Smooth muscle cell (in vitro differentiated cells): ENCODE measurements around the gene HEATR5B. TPM values are rescaled to one million over a fixed set of nuclear protein-coding genes. Genes with fewer than 3 reads are reported as not detected.
"Not testable (repeated sequence)": the region's sequence is repeated elsewhere in the genome, so short reads cannot be mapped to it uniquely, and the experiment has no call there.

ENCODE experiments used
- DNase-seq: peaks from one replicate; lab custom pipeline; 2025; ENCODE audit not compliant: unreplicated experiment; lab: John Stamatoyannopoulos, UW
- H2AFZ ChIP-seq: fragments of 200-600 bp; sonication (generic); 2 replicates; pipeline ENCODE4 v1.6.0; 2016; ENCODE audit warnings: antibody characterized with exemption, low read depth, mild to moderate bottlenecking
- H3F3A ChIP-seq: fragments of 200-600 bp; sonication (generic); 2 replicates; pipeline ENCODE4 v1.6.0; 2017; ENCODE audit warnings: antibody characterized with exemption, low read depth
- H3K27ac ChIP-seq: fragments of 200-600 bp; sonication (generic); 2 replicates; pipeline ENCODE4 v1.5.1; 2016; ENCODE audit warnings: low read depth, mild to moderate bottlenecking
- H3K27me3 ChIP-seq: fragments of 200-600 bp; sonication (generic); 2 replicates; pipeline ENCODE4 v1.6.1; 2016; ENCODE audit warnings: low read depth, mild to moderate bottlenecking
- H3K36me3 ChIP-seq: fragments of 200-600 bp; sonication (generic); 2 replicates; pipeline ENCODE4 v1.5.1; 2016; ENCODE audit warnings: low read depth
- H3K4me1 ChIP-seq: fragments of 200-600 bp; sonication (generic); 2 replicates; pipeline ENCODE4 v1.5.1; 2016; ENCODE audit warnings: low read depth
- H3K4me2 ChIP-seq: fragments of 200-600 bp; sonication (generic); 2 replicates; pipeline ENCODE4 v1.6.0; 2016; ENCODE audit warnings: mild to moderate bottlenecking
- H3K4me3 ChIP-seq: fragments of 200-600 bp; sonication (generic); 2 replicates; pipeline ENCODE4 v1.5.1; 2016; ENCODE audit warnings: mild to moderate bottlenecking
- H3K79me2 ChIP-seq: fragments of 200-600 bp; sonication (generic); 2 replicates; pipeline ENCODE4 v1.6.0; 2016; ENCODE audit warnings: low read depth, mild to moderate bottlenecking
- H3K9ac ChIP-seq: fragments of 200-600 bp; sonication (generic); 2 replicates; pipeline ENCODE4 v1.6.0; 2016; ENCODE audit warnings: low read depth
- H3K9me3 ChIP-seq: fragments of 200-600 bp; sonication (generic); replicated peaks from 2 replicates; pipeline ENCODE4 v1.5.1; 2016; ENCODE audit warnings: low read depth
- H4K20me1 ChIP-seq: fragments of 200-600 bp; sonication (generic); 2 replicates; pipeline ENCODE4 v1.6.0; 2016; ENCODE audit warnings: low read depth
- WGBS: methylation state at CpG from one replicate; pipeline ENCODE4 v1.1.7; 2016; ENCODE audit warnings: low lambda C conversion rate; 5-methylcytosine and 5-hydroxymethylcytosine counted together
- polyA plus RNA-seq: library from polyadenylated mRNA; unstranded; fragments of >200 nt; fragmentation: Nextera tagmentation; extraction: Ambion mirVana; gene quantifications from 2 replicates; pipeline ENCODE4 v1.2.1, GENCODE V29; 2016
- total RNA-seq: library from RNA; depleted of rRNA; stranded (reverse); fragments of >200 nt; gene quantifications from 2 replicates; pipeline ENCODE4 v1.2.3, GENCODE V29; 2014
- TF ChIP-seq, protein P1 (sequence below): fragments of 200-600 bp; sonication (generic); IDR thresholded peaks from 2 replicates; pipeline ENCODE4 v1.5.1; 2017; ENCODE audit warnings: borderline replicate concordance, mild to moderate bottlenecking, antibody characterized with exemption; ENCODE audit not compliant: insufficient read depth, poor library complexity, severe bottlenecking

Gene HEATR5B
- total and polyA plus RNA-seq, 2 experiments from 2014 or later = 4.4 to 14.7 TPM

DNA sequence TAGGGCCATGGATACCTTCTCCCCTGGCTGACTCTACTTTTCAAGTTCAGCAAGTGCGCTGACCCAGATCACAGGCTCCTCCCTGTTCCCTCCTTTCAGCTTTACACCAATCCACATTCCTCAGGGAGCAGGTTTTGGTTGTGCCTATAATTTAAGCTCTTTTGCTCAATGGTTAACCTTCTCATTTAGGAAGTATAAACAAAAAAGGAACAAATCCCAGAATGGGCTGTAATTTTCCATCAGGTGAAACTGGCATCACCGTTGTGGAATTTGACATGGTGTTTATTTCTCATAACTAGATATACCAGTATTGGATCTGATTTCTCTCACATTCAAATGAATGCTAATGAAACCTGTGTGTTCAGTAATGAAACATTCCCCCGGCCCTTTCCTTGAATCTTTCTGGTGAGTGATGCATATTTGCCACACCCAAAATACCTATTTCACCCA, 131.4 kb downstream of the HEATR5B start:
- TF ChIP-seq, protein P1, sequence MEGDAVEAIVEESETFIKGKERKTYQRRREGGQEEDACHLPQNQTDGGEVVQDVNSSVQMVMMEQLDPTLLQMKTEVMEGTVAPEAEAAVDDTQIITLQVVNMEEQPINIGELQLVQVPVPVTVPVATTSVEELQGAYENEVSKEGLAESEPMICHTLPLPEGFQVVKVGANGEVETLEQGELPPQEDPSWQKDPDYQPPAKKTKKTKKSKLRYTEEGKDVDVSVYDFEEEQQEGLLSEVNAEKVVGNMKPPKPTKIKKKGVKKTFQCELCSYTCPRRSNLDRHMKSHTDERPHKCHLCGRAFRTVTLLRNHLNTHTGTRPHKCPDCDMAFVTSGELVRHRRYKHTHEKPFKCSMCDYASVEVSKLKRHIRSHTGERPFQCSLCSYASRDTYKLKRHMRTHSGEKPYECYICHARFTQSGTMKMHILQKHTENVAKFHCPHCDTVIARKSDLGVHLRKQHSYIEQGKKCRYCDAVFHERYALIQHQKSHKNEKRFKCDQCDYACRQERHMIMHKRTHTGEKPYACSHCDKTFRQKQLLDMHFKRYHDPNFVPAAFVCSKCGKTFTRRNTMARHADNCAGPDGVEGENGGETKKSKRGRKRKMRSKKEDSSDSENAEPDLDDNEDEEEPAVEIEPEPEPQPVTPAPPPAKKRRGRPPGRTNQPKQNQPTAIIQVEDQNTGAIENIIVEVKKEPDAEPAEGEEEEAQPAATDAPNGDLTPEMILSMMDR = no peak
- Histone ChIP-seq H3F3A (peaks cover 4% of the 10 kb centered on the region), H3K4me1 (peaks cover 7% of the 10 kb centered on the region), H3K27me3 (no peaks in the 10 kb centered on the region), H4K20me1 (peaks cover 78% of the 10 kb centered on the region), H3K4me2 (no peak overlapping the region), H3K4me3 (no peak overlapping the region), H3K36me3 (no peaks in the 10 kb centered on the region), H3K9me3 (no peaks in the 10 kb centered on the region), H3K79me2 (peaks cover 71% of the 10 kb centered on the region), H3K9ac (peak overlapping the region; percentile 11), H2AFZ (no peak overlapping the region), H3K27ac (peak overlapping the region; percentile 55)
- DNase-seq = no peak
- WGBS = 84% methylated on average over 3 of the region's 3 CpGs

DNA sequence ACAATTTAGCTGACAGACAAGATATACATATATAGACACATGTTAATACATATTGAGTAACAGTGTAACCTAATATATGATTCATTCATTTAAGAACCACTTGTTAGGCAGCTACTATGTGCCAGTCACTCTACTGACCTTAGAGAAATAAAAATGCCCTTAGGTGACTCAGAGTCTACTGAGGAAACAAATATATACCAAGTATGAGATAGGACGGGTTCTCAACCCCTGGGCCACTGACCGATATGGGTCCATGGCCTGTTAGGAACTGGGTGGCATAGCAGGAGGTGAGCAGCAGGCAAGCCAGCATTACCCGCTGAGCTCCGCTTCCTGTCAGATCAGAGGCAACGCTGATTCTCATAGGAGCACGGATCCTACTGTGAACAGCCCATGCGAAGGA, 132.6 kb downstream of the HEATR5B start:
- TF ChIP-seq, protein P1 = no peak
- Histone ChIP-seq H3K4me3 (no peak overlapping the region), H3K27me3 (no peaks in the 10 kb centered on the region), H3K79me2 (peaks cover 74% of the 10 kb centered on the region), H4K20me1 (peaks cover 74% of the 10 kb centered on the region), H3K36me3 (no peaks in the 10 kb centered on the region), H3K4me1 (peaks cover 7% of the 10 kb centered on the region), H3K9ac (no peak overlapping the region), H3K9me3 (no peaks in the 10 kb centered on the region), H3K27ac (peak overlapping the region; percentile 55), H3K4me2 (no peak overlapping the region), H3F3A (peaks cover 4% of the 10 kb centered on the region), H2AFZ (no peak overlapping the region)
- no peak for DNase-seq
- 86% methylated on average over 7 of the region's 7 CpGs for WGBS

DNA sequence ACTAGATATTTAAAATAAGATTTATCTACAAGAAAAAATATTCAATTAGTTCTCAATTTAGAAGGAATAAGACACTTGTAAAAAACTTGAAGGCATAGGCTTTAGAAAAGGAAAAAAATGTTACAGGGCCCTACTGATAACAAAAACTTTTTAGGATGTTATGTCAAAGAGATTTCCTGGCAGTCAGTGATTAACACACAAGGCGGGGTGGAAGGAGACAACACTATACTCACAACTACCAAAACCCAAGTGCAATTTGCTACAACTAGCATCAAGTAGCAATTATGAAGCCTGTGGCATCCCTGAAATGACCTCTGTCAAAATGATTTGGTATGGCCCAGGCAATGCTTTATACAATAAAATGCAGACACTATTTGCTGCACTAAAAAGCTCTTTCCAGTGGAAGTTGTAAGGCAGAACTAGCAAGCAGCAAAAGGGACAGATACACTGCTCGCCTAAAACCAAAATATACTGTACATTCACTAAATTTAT, 133.1 kb downstream of the HEATR5B start:
- WGBS = 71% methylated on average over 2 of the region's 2 CpGs
- DNase-seq = no peak
- H3K9ac ChIP-seq = no peak overlapping the region
- H3F3A ChIP-seq = peaks cover 4% of the 10 kb centered on the region
- H2AFZ ChIP-seq = no peak overlapping the region
- no peaks in the 10 kb centered on the region for H3K27me3 ChIP-seq
- H3K27ac ChIP-seq = peak overlapping the region; percentile 55
- no peaks in the 10 kb centered on the region for H3K9me3 ChIP-seq
- TF ChIP-seq, protein P1 = no peak
- H3K36me3 ChIP-seq = no peaks in the 10 kb centered on the region
- no peak overlapping the region for H3K4me3 ChIP-seq
- H3K4me2 ChIP-seq = no peak overlapping the region
- H3K4me1 ChIP-seq = peaks cover 7% of the 10 kb centered on the region
- peaks cover 74% of the 10 kb centered on the region for H3K79me2 ChIP-seq
- peaks cover 69% of the 10 kb centered on the region for H4K20me1 ChIP-seq

DNA sequence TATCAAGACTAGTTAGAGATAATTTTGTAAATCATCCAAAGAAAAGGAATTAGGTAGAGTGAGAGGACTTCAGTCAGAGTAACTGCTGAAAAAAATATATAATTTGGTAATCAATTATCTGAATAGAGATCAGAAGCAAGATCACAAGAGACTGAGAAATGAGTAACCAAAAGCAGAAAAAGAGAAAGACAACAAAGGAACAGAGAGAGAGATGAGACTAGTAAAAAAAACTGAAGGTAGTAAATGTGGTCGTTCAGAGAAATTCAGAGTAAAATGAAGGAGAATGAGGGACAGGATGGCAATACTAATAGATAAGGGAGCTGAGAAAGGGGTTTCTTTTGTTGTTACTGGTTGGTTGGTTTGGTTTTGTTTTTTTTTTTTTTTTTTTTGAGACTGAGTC, 134.3 kb downstream of the HEATR5B start:
- H3K4me2 ChIP-seq = no peak overlapping the region
- H2AFZ ChIP-seq = no peak overlapping the region
- H3K4me3 ChIP-seq = no peak overlapping the region
- H3K9me3 ChIP-seq = no peaks in the 10 kb centered on the region
- no peaks in the 10 kb centered on the region for H3K36me3 ChIP-seq
- peaks cover 69% of the 10 kb centered on the region for H4K20me1 ChIP-seq
- WGBS = 76% methylated on average over 1 of the region's 1 CpG
- H3K27me3 ChIP-seq = no peaks in the 10 kb centered on the region
- H3F3A ChIP-seq = peaks cover 4% of the 10 kb centered on the region
- TF ChIP-seq, protein P1 = no peak
- H3K27ac ChIP-seq = no peak overlapping the region
- H3K79me2 ChIP-seq = peaks cover 75% of the 10 kb centered on the region
- H3K4me1 ChIP-seq = peaks cover 7% of the 10 kb centered on the region
- no peak overlapping the region for H3K9ac ChIP-seq
- DNase-seq = no peak

DNA sequence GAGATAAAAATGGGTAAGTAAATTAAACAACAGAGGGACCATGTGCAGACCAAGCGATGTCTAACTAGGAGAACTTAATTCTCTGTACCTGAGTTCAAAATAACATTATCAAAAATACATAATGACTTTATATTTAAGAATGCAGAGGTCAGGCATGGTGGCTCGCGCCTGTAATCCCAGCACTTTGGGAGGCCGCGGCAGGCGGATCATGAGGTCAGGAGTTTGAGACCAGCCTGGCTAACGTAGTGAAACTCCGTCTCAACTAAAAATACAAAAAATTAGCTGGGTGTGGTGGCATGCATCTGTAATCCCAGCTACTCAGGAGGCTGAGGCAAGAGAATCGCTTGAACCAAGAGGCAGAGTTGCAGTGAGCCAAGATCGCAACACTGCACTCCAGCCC, 138.9 kb downstream of the HEATR5B start:
- not testable (repeated sequence) for H3K27ac ChIP-seq, H3F3A ChIP-seq, H3K4me2 ChIP-seq, H2AFZ ChIP-seq, H3K27me3 ChIP-seq, H3K36me3 ChIP-seq, H3K9ac ChIP-seq, DNase-seq, H3K4me3 ChIP-seq, H3K9me3 ChIP-seq, H3K4me1 ChIP-seq
- Histone ChIP-seq H3K79me2 (peaks cover 74% of the 10 kb centered on the region), H4K20me1 (peaks cover 44% of the 10 kb centered on the region)
- 90% methylated on average over 10 of the region's 10 CpGs for WGBS
